ENCODE measurements around the gene KIF26B.
"Not testable (repeated sequence)": the region's sequence is repeated elsewhere in the genome, so short reads cannot be mapped to it uniquely, and the experiment has no call there.

KIF26B gene

GRCh38 chr1:245684166-245684565, 529.4 kb downstream of the KIF26B start:
- no peak for DNase-seq (ENCODE audit: low read depth)

- DNase-seq (ENCODE audit: low read depth), result no peak
Observed at GRCh38 chr1:245684571-245684970, 529.8 kb downstream of the KIF26B start.

DNA sequence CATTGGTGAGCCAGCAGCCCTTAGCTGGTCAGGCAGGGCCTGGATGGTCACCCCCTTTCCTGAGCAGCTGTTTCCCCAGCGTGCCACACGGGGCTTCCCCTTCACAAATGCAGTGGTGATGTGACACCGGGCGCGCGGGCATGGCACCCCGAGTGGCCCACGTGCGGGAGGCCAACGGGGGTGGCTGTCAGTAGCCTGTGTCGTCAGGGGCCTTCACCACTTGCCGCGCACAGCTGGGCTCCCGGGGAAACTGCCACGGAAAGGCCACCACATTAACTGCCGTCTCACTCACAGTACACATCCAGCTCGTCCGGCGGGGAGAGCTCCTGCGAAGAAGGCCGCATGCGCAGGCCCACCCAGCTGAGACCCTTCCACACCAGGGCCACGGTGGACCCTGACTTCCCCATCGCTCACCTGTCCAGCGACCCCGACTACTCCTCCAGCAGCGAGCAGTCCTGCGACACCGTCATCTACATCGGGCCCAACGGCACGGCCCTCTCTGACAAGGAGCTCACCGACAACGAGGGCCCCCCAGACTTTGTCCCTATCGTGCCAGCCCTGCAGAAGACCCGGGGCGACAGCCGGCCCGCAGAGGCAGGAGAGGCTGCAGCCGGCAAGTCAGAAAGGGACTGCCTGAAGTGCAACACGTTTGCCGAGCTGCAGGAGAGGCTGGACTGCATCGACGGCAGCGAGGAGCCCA, 530.5 kb downstream of the KIF26B start:
- DNase-seq (ENCODE audit: low read depth), result no peak

DNA sequence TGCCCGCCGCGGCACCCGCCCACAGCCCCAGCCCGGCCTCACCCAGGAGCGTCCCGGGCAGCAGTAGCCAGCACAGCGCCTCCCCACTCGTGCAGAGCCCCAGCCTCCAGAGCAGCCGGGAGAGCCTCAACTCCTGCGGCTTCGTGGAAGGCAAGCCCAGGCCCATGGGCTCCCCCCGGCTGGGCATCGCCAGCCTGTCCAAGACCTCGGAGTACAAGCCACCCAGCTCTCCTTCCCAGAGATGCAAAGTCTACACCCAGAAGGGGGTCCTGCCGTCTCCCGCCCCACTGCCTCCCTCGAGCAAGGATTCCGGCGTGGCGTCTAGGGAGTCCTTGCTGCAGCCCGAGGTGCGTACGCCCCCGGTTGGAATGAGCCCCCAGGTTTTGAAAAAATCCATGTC, 531.2 kb downstream of the KIF26B start:
- no peak for DNase-seq (ENCODE audit: low read depth)

DNA sequence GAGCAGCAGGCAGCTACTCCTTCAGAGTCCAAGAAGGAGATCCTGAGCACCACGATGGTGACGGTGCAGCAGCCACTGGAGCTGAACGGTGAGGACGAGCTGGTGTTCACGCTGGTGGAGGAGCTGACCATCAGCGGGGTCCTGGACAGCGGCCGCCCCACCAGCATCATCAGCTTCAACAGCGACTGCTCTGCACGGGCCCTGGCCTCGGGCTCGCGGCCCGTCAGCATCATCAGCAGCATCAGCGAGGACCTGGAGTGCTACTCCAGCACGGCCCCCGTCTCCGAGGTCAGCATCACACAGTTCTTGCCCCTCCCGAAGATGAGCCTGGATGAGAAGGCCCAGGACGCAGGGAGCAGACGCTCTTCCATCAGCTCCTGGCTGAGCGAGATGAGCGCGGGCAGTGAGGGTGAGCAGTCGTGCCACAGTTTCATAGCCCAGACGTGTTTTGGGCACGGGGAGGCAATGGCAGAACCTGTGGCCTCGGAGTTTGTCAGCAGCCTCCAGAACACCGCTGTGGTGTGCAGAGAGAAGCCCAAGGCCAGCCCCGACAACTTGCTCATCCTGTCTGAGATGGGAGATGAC, 531.8 kb downstream of the KIF26B start:
- no peak for DNase-seq (ENCODE audit: low read depth)

GRCh38 chr1:245687152-245687635, 532.4 kb downstream of the KIF26B start:
- no peak for DNase-seq (ENCODE audit: low read depth)

GRCh38 chr1:245687636-245688535, 533.1 kb downstream of the KIF26B start:
- no peak for DNase-seq (ENCODE audit: low read depth)

DNA sequence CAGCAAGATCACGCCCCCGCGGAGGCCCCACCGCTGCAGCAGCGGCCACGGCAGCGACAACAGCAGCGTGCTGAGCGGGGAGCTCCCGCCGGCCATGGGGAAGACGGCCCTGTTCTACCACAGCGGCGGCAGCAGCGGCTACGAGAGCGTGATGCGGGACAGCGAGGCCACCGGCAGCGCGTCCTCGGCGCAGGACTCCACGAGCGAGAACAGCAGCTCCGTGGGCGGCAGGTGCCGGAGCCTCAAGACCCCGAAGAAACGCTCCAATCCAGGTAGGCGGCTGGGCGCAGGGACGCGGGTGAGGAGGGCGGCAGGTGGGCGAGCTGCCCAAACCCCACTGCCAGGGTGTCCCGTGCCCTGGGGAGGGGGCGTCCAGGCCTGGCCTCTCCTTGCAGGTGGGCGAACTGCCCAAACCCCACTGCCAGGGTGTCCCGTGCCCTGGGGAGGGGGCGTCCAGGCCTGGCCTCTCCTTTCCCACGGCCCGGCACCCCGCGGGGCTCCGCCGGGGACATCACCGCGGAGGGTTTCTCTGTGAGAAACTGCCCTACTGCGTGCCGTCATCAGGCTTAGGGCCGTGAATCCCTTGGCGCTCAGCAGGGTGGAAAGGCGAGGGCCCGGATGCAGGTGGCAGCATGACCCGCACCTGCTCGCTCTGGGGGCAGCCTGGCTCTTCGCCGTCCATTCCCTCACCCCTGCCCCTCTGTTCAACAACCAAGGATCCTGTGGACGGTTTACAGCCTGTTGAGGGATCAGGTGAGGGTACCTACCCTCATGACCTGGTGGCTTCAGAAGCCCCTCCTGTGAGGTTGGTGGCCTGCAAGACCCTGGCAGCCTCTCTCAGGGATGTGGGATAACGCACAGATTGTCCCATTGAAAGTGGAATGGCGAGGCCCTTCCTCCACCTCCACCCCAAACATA, 534.0 kb downstream of the KIF26B start:
- no peak for DNase-seq (ENCODE audit: low read depth)

GRCh38 chr1:245690156-245690690, 535.4 kb downstream of the KIF26B start:
- no peak for DNase-seq (ENCODE audit: low read depth)

- DNase-seq (ENCODE audit: low read depth), result no peak
Observed at GRCh38 chr1:245690946-245691541, 536.3 kb downstream of the KIF26B start.

GRCh38 chr1:245691897-245692296, 537.1 kb downstream of the KIF26B start:
- no peak for DNase-seq (ENCODE audit: low read depth)

DNA sequence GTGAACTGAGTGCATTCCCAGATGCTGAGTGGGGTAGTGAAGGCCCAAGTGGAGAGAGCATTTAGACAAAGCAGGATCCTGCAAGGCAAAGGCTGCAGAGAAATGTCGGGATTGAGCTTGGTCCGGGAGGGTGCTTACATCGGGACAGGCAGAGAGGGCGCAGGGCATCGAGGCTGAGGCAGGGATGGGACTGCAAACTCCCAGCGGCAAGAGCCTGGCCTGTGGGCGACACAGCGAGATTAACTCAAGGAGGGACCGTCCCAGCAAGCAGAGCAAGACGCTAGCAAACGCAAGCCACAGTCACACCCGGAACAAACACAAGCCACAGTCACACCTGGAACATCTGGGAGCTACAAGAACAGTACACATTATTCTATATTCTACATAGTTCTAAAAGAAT, 537.5 kb downstream of the KIF26B start:
- DNase-seq (ENCODE audit: low read depth), result no peak

DNA sequence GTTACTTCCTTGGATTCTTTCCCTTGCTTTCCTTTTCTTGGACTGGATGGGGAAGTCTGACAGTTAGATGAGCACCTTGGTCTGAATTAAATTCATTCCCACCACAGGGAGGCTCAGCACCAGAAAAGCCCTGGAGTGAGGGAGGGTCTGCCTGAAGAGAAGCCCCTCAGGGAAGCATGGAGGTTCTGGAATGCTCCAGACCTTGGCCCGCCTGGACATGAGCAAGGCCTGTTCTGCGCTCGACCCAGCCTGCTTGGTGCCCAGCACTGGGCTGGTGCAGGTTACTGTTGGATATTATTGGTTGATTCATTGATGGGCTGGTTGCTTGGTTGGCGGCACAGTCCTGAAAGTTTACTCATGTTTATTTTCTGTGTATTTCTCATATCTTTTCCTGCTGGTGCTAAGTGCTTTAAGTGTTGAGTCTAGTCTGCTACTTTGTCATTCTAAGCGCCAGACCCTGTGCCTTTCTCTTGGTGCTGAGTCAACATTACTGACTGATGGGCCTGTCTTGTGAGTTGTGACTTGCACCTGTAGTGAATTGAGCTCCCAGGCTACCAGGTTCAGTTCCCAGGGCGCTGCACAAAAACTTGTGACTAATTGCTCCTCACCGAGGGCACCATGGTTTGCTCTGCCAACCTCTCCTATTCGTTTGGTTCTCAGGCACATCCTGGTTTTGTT, 538.5 kb downstream of the KIF26B start:
- DNase-seq (ENCODE audit: low read depth), result no peak

DNA sequence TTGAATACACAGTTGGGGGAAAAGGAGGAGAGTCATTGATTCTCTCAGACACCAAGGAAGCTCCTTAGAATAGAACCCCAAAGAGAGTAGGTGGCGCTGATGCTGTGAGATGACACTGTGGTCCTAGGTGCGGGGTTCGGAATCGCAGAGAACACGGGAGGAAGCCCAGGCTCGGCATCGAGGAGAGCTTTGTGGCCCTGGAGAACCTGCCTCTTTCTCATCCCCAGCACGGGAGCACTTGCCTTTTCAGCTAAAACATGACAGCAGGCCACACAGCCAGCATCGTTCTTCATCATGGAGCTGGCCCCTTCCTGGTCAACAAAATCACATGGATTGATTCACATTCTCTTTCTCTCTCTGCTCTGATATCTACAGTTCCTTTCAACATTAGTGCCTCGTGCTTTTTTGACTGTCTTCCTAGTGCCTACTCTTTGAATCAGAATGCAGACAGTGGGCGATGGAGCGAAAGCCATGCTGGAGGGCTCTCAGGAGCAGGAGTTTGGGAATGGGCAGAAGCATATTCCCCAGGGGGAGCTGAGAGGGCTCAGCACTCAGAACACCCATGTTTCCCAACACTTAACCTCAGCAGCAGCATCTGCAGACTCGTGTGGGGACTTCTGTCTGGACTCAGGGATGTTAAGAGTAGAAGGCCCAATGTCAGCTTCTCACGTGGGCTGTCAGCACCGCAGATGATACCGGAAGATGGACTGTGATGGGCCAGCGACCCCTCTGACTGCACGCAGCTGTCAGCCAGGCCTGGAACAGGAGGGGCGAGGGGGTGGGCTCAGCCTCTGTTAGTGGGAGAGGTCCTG, 539.4 kb downstream of the KIF26B start:
- no peak for DNase-seq (ENCODE audit: low read depth)

- no peak for DNase-seq (ENCODE audit: low read depth)
Observed at GRCh38 chr1:245694753-245695195, 540.0 kb downstream of the KIF26B start.

GRCh38 chr1:245695211-245695610, 540.4 kb downstream of the KIF26B start:
- no peak for DNase-seq (ENCODE audit: low read depth)

GRCh38 chr1:245695701-245696100, 540.9 kb downstream of the KIF26B start:
- not testable (repeated sequence) for DNase-seq (ENCODE audit: low read depth)

DNA sequence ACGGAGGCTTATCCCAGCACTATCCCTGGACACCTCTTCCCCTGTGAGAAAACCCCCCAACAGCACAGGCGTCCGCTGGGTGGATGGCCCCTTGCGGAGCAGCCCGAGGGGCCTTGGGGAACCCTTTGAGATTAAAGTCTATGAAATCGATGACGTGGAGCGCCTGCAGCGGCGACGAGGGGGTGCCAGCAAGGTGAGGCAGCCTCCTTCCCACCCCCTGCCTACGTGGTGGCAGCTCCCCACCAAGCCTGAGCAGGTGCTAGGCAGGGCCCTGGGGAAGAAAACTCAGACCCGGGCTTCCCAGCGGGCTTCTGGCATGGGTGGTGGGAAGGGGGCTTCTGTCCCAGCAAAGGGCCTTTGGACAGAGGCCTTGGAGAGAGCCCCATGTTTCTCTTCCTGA, 543.3 kb downstream of the KIF26B start:
- no peak for DNase-seq (ENCODE audit: low read depth)

DNA sequence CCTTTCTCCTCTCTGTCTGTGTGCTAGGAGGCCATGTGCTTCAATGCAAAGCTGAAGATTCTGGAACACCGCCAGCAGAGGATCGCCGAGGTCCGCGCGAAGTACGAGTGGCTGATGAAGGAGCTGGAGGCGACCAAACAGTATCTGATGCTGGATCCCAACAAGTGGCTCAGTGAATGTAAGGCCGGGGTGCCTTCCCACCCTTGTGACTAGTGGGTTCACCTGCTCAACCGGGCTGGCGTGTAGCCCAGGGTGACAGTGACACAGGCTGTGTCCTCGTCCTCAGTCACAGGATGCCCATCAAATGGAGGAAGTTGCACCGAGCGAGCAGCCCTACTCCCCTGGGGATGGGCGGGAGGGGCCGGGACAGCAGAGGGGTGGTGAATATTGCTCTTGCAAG, 544.1 kb downstream of the KIF26B start:
- DNase-seq (ENCODE audit: low read depth), result no peak

DNA sequence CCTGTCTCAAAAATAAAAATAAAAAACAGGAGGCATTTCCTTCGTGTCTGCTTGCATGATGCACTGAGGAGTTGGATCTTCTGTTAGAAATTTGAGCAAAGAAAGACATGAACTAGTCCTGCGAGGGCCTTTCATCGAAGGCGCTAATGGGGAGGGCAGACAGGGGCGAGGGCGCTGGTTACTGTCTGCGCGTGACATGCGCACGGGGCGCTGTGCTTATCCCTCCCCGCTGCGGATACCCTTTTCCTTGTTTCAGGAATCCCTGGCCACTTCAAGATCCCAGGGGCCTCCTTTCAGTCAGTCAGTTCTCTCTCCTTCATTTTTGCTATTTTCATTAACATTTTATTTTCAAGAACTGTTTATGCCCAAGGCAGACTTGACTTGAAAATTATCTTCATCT, 545.8 kb downstream of the KIF26B start:
- DNase-seq (ENCODE audit: low read depth), result no peak

Measured in HS-27A (cell line).